GM19035 (cell line): ENCODE data around the gene KRT2.

Experiments used
- ATAC-seq: cut with Tn5 transposase; IDR thresholded peaks from one replicate; pipeline ENCODE4 v1.9.1; 2021; ENCODE audit not compliant: unreplicated experiment

The KRT2 gene

DNA sequence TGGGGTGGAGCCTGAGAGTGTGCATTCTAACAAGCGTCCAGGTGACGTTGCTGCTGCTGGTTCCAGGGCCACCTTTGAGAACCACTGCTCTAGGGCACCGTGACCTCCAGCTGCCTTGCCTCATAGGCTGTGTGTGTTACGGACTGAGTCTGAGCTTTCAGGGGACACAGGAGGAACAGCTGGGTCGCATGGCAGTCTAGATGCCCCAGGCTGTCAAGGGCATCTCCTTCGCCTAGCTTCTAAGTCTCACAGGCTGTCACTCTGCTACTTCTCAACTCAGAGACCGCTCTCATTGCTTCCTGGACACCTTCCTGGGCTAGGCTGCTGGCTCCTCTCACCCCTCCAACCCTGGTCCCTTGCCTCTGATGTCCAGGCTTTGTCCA is 34.6 kb downstream of the KRT2 start:
- no peak for ATAC-seq

DNA sequence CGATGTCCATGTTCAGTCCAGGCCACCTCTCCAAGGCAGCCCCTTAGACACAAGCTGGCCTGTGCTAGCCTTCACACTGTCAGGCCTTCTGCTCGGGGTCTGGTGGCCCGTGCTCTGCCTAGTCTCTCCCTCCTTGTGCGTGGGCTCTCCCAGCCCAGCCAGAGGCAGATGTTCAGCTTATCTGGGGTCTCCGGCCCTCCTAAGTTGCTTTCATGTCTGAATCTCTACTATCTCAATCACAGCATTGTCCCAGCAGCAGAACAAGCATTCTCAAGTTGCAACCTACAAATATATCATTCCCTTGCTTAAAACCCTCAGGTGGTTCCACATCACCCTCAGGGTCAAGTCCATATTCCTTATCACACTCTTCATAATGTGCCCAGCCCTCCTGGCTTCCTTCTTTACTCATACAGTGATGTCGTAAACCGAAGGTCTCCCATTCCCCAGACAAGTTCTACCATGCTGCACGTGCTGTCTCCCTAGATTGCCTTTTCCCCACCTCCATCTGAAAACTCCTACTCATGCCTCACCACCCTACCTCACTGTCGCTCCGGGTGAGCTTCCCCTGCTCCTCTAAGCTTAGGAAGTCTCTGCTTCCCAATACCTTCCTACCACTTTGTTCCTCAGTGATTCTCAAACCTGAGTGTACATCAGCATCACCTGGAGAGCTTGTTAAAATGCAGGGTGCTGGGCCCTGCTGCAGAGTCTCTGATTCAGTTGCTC is 35.2 kb downstream of the KRT2 start:
- no peak for ATAC-seq

DNA sequence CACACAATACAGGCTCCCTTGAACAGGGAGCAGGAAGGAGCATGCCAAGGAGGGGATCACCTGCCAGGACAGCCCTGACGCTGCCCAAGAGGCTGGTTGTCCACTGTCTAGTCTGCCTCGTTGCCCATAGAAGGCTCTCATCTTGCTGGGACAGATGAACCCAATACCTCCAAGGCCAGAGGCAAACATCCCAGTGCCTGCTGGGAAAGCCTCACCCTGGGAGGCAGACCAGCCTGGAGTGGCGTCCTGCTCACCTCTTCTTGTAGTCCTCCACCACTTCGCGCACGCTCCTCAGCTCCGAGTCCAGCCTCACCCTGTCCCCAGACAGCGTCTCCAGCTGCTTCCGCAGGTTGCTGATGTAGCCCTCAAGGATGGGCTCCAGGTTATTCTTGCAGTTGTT is 36.1 kb downstream of the KRT2 start:
- no peak for ATAC-seq

DNA sequence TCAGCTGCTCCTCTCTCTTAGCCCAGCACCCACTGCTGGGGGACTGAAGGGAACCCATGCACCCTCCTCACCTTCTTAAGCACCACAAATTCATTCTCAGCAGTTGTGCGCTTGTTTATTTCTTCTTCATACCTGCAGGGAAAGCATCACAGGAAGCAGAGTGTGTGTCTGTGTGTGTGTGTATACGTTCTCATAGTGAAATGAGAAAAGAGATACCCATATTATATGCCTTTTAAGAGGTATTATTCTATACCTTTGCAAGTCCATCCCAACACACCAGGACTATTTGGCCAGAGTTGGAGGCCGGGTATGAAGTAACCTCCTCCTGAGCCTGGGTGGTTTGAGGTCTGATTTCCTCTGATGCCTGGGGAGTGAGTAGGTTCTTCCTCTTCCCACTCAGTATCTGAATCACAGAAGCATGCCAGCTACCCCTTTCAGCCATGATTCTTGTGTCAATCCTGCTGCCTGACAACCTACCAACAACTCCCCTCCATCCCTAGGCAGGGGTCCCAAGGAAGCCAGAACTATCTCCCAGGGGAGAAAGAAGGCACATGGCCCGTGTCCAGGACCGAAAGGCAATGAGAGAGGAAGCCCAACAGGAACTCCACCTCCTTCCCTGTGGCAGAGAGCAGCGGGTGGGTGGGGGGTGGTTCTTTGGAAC is 36.7 kb downstream of the KRT2 start:
- ATAC-seq, result no peak

DNA sequence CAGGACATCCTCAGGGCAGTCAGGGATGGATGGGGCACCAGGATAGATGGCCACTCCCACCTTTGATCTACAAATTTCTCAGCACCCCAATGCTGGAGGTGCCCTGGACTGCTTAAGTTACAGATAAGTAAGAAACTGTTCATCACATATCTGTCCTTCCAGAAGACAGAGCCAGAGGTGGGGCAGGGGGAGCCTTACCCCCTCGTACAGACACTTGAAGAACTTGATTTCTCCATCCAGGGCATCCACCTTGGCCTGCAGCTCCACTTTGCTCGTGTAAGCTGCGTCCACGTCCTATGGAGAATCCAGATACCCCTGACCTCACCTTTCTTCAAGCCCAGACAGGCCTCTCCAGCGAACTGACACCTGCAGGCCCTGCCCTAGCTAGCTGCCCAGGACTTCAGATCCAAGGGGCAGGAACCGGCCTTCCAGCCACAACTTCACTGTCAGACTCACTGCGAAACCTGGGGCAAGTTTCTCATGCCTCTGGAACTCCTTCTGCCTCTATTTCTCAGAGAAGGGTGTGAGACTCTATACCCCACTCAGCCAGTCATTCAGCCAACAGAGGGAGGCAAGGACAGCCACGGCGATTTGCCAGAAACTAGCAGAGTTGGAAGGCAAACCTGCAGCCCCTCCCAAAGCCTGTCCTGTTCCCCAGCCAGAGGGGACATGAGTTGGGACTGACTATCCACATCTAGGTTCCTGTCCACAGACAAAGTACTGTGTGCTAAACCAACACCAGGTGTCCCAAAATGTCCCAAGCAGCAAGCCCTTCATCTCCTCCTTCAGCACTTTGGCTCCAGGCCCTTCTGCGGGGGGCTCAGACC is 37.4 kb downstream of the KRT2 start:
- ATAC-seq, result no peak

DNA sequence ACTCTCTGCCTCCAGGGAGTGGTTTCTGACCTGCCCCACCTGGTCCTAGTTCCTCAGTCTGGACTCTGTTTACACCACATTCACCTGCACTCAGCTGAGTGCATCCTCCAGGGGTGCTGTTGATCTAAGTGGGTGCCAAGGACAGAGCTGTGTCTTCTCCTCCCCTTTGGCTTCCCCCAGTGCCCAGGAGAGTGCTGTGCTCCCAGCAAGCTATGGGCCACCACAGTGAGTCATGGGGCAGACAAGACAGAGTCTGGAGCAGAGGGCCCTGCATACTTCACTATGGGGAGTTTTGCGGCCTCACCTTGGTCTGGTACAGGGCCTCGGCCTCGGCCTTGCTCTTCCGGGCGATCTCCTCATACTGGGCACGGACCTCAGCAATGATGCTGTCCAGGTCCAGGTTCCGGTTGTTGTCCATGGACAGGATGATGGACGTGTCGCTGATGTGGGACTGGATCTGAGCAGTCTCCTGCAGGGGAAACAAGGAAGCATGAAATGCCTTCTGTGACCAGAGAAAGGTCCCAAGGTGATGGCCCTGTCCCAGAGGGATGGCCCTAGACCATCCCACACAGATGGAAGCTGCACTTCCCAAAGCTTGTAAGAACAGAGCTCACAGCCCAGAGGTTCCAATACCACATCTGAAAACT is 38.5 kb downstream of the KRT2 start:
- no peak for ATAC-seq

DNA sequence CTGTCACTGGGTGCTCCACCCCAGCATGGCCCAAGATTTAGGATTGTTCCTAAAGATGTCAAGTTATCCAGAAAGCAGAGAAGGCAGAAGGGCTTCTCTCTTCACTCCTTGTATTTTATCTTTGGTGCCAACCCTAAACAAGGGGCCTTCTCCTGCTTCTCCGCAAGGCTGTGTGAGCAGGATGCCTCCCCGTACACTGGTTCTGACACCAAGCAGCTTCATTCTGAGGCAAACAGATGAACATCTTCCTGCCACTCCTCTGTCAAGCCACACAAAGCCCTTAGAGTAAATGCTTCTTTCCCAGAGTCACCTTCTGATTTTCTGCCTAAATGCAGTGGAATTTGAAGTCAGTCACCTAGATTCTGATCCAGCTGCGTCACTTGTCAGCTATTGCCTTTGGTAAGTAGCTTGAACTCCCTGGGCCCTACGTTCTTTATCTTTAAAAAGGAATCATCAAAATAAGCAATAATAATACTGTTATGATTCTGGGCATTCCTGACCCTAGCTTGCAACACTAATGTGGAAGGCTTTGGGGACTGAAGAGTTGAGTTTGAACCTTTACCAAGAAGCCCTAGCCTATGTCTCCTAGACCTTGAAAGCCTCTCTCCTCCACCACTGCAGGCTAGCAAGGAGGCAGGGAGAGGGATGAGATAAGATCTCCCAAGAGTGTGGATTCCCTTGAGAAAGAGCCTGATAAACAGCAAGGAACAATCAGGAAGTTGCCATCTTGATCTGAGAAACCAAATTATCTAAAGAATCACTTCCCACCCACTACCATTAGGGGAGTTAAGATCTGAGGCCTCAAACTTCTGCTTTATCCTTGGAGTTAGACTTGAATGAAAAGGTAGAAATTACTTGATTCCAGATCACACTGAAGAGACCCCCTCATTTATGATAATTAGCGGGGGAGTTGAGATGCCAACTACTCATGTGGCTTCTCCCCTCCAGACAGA is 39.3 kb downstream of the KRT2 start:
- no peak for ATAC-seq

DNA sequence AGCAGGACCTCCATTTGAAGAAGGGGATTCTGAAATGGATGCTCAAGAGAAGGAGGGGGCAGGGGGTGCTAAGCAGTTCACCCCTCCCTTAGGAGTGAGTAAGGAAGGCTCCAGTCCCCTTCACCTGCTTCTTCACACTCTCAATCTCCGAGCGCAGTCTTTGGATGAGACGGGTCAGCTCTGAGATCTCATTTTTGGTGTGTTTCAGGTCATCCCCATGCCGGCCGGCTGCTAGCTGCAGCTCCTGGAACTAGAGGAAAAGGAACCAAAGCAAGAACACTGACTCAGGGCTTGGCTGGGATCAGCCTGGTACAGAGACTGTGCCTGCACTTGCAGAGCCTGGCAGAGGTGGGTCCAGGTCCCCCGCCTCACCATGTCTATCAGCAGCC is 40.9 kb downstream of the KRT2 start:
- no peak for ATAC-seq

DNA sequence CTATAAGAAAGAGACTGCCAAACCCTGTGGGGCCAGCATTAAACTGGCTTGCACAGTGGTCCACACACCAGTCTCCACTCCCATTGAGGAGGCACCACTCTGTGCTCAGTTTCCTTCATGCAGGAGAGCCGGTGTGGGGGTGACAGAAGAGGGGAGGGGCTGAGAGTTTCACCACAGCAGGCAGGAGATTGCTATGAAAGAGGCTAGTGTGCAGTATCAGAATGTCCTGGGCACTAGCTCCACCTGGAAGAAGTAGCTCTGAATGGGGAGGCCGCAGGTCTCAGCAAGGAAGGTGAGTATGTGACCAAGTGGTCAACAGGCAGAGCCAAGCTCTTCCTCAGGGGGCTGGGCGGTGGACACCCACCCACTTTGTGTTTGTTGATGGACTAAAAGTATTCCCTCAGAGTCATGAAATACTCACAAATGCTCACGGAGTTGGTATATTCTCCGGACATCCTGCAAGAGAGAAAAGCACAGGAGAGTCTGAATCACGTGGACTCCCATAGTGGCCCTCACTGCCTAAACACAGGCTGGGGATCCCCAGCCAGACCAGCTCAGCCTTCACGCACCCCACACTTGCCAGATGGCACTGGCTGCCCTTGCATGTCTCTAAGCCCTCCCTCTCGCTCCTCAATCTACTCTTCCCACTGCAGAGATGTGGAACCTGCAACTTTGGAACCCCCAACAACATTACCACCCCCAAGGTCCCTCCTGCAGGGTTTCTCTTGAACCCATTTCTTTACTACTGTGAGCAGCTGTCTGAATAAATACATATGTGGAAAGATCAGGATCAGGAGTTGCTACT is 43.0 kb downstream of the KRT2 start:
- no peak for ATAC-seq

DNA sequence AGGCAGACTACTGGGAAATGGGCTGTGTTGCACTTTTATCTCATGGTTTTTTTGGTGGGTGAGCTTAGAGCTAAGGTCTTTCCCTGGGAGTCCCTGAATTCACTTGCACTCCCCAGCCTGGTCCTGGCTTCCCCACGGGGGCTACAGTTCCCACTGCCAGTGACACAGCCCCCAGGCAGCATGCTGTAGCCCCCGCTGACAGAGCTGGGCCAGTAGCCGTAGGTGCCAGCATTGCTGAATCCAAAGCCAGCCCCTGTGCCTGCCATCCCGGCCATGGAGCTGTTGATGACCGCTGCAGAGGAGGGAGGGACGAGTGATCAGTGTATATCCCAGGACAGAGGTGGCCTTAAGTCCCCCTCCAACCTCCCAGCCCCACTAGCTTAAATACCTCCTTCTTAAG is 43.9 kb downstream of the KRT2 start:
- no peak for ATAC-seq

DNA sequence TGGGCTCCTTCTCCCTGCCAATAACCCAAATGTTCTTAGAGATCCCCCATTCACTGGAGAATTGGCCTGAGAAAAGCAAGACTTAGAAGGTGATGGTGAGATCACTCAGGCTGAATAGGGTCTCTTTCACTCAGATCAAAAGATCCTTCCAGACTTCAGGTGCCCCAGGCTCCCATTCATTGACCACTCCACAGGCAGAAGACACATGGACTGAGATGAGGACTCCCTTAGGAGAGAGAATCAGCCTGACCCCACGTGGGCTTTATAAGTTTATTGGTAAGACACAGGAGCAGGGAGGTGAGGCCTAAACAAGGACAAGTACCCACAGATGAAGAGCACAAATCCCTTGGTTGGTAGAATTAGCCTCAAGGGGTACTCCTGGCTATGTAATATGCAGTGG is 44.7 kb downstream of the KRT2 start:
- no peak for ATAC-seq

DNA sequence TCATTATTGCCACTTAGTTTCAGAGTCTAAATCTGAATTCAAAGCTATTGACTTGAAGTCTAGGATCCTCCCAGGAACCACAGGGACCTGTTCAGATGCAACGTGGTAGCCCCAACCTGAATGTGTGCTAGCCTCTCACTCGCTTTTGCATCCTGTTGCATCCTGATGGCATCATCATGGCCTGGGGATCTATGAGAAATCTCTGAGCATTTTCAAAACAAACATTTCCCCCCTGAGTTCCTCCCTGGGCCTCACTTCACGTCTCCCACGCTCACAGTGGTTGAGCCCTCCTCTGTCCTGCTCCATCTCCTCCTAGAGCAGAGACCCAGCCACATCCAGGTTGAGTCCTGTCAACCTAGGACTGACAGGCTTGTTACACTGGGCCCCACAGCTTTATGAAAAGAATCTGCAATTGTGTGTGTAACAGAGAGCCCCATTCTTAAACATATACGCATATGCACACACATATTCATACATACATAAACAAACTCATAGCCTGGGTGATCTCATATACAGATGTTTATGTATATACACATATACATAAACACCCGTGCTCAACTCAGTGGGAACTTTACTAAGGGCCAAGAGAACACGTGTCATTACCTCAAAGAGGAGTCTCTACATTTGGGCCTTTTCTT is 45.3 kb downstream of the KRT2 start:
- no peak for ATAC-seq

DNA sequence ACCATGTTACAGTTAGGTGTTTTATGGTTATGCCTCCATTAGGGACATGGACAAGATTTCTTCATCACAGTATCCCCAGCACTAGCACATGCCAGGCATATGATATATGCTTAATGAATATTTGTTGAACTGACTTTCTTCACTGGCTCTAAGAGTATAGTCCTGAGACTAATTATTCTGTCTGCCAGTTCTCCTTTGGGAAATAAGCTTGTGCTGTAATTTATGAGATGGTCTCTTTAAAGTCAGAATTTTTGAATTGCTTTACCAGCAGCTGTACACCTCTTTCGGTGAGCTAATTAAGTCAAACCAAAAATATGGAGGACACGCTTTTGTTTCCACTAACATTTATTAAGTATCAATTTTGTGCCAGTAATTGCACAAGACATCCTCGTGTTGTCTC is 45.9 kb downstream of the KRT2 start:
- ATAC-seq, result no peak

DNA sequence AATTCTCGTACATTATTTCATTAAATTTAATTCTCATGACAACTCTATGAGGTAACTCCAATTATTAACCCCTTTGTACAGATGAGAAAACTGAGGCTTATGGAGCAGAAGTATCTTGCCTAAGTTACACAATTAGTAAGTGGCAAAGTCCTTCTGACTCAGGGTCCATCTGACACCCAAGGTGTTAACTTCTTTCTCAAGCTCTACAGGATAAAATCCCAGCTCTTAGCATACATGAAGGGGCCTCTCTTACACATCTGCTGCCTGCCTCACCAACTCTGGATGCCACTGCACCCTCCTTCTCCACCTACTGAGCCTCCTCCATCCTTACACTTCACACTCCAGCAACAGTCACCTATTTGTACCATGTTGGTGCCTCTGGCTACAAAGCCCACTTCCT is 46.5 kb downstream of the KRT2 start:
- no peak for ATAC-seq

DNA sequence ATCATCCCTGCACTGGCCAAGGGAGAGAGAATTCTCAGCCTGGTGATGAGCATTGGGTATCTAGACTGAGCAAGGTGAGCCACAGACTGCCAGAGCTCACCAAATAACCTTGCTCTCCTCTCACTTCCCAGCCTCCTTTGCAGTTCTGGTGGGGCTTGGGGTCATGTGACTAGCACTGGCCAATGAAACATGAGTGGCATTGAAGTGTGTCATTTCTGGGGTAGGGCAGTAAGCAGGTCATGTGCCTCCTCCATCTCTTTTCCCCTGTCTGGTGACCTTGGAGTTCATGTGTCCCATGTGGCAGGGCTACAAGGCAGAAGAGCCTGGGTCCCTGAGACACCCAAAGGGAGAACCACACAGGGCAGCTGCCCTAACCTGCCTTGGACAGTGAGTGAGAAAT is 47.2 kb downstream of the KRT2 start:
- ATAC-seq, result no peak

DNA sequence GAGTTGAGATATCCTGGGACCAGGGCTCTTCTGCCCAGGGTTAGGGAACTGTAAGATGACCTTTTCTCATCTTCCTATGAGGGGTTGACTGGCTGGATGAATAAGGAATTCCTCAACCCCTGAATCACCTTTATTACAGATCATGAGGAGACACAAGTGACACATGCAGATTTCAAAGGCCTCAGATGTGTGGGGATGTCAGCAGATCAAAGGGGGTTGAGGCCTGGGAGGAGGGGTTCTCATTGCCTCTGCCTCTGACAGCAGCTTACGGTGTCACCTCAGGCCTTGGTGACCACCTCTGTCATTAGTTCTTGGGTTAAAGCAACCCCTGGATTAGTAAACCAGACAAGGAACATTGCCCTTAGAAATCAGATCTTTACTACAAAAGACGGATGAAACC is 48.7 kb downstream of the KRT2 start:
- no peak for ATAC-seq

DNA sequence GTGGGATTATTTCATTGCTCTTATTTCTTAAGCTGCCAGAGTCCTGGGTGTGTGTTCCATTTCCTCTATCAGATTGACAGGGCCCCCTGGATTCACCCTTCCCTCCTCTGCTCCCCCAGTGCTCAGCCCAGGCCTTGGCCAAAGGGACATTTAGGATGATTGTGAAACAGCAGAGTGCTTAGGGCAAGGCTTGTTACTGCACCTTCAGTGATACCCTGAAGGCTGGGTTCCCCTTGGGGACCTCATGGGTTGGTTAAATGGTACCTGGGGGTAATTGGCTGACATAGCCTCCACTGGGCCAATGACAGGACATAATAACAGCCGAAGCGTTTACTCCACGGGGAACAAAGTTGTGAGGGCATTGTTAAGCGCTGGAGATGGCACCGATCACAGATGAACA is 49.5 kb downstream of the KRT2 start:
- no peak for ATAC-seq

DNA sequence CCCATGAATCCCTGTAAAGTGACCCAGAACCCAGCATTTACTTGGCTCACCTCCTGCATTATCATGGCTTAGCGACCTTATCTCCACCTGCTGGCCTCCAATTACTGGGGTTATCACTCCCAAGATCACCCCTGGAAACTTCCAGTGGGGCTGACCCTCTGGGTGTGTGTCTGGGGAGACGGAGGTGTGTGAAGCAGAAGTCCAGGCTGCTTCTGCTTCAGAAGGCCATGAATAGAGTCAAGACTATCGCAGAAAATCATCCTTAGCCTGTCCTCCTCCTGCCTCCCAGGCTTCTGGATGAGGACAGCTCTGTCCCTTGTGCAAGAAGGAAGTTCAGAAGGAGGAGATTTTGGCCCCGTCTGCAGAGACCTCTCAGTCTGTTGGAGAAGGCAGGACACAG is 50.3 kb downstream of the KRT2 start:
- ATAC-seq, result no peak

DNA sequence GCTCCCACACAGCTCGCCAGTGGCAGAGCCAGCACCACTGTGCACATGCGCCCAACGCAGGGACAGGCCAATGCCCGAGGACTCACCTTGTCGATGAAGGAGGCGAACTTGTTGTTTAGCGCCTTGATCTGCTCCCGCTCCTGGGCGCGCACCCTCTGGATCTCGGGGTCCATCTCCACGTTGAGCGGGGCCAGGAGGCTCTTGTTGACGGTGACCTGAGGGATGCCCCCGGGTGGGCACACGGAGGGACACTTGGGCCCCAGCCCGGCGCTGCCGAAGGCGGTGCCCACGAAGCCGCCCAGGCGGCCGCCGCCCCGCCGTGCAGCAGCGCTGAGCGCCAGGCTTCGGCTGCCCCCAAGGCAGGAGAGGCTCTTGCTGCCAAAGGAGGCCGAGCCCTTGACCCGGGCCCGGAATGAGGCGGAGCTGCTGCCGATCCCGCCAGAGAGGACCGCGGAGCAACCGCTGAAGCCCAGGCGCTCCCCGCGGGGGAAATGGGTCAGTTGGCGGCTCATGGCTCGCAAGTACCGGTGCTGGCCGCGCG is 51.0 kb downstream of the KRT2 start, which contains the start of gene KRT72:
TSS of gene KRT72 (minus strand) at position 523 of the 541 bp plus-strand sequence. CDS start at position 512, 11 bp downstream.
- no peak for ATAC-seq
